Measurements from ENCODE around the gene FAR2.
"Not testable (repeated sequence)": the region's sequence is repeated elsewhere in the genome, so short reads cannot be mapped to it uniquely, and the experiment has no call there.

The FAR2 gene

DNA sequence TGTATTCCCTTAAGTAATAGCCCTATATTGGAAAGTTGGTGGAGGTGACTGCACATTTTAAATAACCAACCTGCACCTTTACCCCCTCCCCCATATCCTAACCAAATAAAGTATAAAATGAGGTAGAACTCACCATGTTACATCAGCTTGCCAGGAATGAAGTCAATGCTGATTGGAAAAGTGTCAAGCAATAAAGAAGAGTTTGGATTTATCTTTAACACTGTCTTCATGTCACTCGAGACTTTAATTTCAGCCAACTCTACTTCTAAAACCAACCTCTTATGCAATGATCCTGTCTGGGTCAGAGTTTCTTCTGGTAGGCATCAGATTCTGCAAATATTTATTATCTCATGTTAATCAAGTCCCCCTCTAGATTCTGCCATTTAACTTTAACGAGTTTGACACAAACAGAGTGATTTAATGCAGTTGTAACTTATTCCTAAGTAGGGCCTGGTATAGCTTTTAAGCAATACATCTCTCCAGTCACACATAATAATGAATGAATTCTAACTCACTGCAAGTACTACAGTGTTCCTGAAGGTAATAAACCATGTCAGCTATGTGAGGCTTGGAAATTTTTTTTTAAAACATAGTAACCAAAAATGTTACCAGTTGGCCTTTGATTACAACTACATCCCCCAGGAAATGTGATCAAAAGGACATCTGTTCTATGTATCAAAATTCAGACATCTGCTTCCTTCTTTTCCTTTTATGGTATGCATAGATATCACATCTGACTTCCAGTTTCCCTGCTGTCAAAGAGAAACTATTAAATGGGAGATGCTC, 133.1 kb downstream of the FAR2 start:
- ATAC-seq (no peak), DNase-seq (no peak)
- H3K27me3 Mint-ChIP-seq: no peaks in the 10 kb centered on the region
- H3K36me3 Mint-ChIP-seq (ENCODE audit: low read depth): peaks cover 3% of the 10 kb centered on the region
- H3K4me1 Mint-ChIP-seq: no peaks in the 10 kb centered on the region
- no peak overlapping the region for H3K27ac Mint-ChIP-seq
- no peak overlapping the region for H3K4me3 Mint-ChIP-seq
- H3K9me3 Mint-ChIP-seq: no peaks in the 10 kb centered on the region

DNA sequence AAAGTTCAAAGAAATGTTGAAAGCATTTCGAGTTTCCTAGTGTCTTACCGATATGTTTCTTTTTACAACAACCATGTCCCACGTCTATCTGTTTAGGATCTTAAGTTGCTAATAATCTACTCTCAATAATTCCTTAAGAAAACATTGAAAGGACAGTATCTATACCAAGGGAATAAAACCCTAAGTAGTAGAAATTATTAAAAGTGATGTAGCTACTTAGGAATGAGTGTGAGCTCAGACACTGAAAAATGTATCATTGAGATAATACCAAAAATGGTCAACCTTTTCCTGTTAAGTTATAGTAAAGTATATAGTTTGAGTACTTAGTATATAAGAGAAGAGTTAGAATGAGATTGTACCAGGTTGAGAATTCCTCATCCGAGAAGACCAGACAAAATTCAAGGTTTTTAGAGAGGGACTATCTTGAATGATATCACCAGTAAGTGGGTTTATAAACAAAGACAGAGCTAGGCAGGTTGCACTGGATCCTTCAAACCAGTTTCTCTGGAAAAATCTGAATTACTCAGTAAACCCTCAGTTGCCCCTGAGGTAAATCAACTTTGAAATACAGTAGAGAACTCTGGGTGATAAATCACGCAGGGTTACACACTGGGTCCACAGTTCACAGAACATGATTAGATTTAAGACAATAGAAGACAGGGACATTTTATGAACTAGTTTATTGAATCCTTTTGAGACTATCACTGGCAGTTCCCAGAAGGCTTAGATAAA, 135.1 kb downstream of the FAR2 start:
- Mint-ChIP-seq H3K27ac (no peak overlapping the region), H3K4me1 (no peaks in the 10 kb centered on the region), H3K4me3 (no peak overlapping the region), H3K36me3 (ENCODE audit: low read depth) (peaks cover 3% of the 10 kb centered on the region), H3K27me3 (no peaks in the 10 kb centered on the region), H3K9me3 (no peaks in the 10 kb centered on the region)
- DNase-seq (no peak), ATAC-seq (no peak)

DNA sequence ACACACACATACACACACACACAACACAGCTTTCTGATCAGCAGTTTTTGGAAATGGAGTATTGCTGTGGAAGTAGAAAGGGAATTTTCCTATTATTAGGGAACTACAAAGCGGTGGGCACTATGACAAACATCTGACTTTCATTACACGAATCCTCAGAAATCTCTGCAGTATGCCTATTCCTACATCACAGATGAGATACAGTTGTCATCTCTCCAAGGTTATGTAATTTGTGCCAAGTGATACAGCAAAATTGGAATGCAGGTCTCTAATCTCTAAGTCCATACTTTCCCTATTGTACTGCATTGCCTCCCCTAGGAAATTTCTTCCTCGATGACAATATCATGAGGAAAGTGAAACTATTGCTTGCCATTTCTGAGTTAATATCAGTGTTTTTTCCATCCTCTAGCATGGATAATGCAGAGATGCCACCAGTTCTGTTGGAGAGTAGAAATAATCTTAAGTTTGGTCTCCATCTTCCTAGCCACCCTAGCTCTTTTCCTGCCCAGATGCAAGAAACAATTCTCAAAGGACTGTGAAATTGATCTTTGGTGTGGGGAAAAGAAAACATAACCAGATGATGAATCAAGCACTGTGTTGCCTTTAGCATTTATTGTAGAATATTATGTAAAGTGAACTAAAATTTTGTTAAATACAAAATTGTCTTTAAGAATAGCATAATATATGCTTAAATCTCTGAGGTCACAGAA, 137.2 kb downstream of the FAR2 start:
- H3K36me3 Mint-ChIP-seq (ENCODE audit: low read depth): peaks cover 3% of the 10 kb centered on the region
- H3K27me3 Mint-ChIP-seq: no peaks in the 10 kb centered on the region
- DNase-seq (no peak), ATAC-seq (no peak)
- H3K27ac Mint-ChIP-seq: no peak overlapping the region
- no peak overlapping the region for H3K4me3 Mint-ChIP-seq
- no peaks in the 10 kb centered on the region for H3K4me1 Mint-ChIP-seq
- peaks cover 4% of the 10 kb centered on the region for H3K9me3 Mint-ChIP-seq

DNA sequence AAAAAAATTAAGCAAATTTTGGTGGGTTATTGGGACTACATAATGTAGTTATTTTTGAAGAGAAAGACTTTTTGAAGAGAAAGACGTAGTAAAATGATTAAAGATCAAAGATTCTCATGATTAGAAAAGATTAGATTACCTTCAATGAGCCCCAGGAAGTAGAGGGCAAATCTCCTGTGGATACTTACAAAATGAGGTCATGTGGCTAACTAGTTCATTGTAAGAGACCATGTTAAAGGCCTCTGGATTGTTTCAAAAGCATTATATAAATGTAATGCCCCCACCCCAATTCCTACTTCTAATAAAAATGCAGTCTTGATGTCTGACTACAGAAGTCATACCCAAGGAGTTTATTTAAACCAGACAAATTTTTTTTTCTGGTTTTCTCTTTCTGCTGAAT, 138.5 kb downstream of the FAR2 start:
- Mint-ChIP-seq H3K4me3 (no peak overlapping the region), H3K36me3 (ENCODE audit: low read depth) (peaks cover 3% of the 10 kb centered on the region), H3K4me1 (no peaks in the 10 kb centered on the region), H3K27me3 (no peaks in the 10 kb centered on the region), H3K27ac (no peak overlapping the region), H3K9me3 (peaks cover 4% of the 10 kb centered on the region)
- ATAC-seq: no peak
- no peak for DNase-seq

DNA sequence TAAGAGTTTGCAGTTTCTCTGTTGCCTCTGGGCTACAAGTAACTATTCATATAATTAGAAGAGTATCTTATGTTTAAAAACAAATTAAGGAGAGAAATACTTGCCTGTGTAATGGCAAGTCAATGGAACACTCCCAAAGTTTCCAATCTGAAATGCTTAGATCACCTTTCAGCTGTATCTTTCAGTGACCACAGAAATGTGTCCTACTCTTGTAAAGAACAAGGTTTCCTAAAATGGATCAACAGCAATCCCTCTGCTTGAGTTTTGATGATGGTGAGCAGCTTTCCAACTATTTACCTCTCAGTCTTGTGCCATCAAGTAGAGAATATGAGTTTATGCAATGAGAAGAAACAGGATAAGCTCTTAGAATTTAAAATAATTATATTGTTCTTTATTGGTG, 139.0 kb downstream of the FAR2 start:
- Mint-ChIP-seq H3K4me1 (no peaks in the 10 kb centered on the region), H3K27me3 (no peaks in the 10 kb centered on the region), H3K27ac (no peak overlapping the region), H3K4me3 (no peak overlapping the region), H3K9me3 (peaks cover 4% of the 10 kb centered on the region), H3K36me3 (ENCODE audit: low read depth) (peaks cover 3% of the 10 kb centered on the region)
- DNase-seq (no peak), ATAC-seq (no peak)

DNA sequence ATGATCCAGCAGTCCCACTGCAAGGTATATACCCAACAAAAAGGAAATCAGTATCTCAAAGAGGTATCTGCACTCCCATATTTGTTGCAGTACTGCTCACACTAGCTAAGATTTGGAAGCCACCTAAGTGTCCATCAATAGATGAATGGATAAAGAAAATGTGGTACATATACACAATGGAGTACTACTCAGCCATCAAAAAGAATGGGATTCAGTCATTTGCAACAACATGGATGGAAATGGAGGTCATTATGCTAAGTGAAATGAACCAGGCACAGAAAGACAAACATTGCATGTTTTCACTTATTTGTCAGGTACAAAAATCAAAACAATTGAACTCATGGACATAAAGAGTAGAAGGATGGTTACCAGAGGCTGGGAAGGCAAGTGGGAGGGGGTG, 141.4 kb downstream of the FAR2 start:
- not testable (repeated sequence) for H3K4me1 Mint-ChIP-seq; H3K27ac Mint-ChIP-seq; H3K4me3 Mint-ChIP-seq; H3K27me3 Mint-ChIP-seq; DNase-seq; H3K9me3 Mint-ChIP-seq; H3K36me3 Mint-ChIP-seq (ENCODE audit: low read depth); ATAC-seq

DNA sequence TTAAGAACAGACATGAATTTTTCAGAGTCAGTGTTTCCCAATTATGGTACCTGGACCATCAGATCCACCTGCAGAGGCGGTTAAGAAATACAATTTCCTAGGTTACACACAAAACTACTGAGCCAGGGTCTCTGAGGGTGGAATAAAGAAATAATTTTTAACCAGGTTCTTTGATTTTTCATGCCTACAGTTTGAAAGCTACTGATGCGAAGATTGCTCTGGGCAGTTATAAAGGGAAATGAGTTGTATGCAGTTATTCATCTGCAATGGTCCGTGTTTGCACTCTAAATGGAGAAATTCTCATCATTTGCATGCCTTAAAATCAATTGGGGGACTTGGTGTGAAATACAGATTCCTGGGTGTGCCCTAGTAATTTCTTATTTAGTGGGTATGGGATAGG, 142.1 kb downstream of the FAR2 start:
- ATAC-seq: no peak

DNA sequence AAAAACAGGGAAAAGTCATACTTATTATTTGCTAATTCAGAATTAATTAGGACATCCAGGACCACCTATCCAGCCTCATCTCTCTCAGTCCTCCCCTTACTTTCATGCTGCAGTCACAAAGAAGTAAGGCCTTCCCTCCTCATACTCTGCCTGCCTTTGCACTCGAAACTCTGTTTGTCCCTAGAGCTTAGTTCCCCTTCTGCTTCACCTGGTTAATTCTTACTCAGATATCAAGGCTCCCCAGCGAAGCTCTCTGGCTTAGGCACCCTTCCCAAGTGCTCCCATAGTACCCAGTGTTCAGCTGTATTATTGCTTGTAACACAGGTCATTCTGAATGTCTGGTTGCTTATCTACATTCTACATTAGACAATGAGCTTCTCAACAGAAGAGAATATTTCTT, 150.6 kb downstream of the FAR2 start:
- H3K27me3 Mint-ChIP-seq: no peaks in the 10 kb centered on the region
- H3K9me3 Mint-ChIP-seq: no peaks in the 10 kb centered on the region
- no peak for DNase-seq
- H3K4me3 Mint-ChIP-seq: no peak overlapping the region
- ATAC-seq: no peak
- H3K27ac Mint-ChIP-seq: no peak overlapping the region
- H3K36me3 Mint-ChIP-seq (ENCODE audit: low read depth): no peaks in the 10 kb centered on the region
- no peaks in the 10 kb centered on the region for H3K4me1 Mint-ChIP-seq

More for the DNA sequence above, 142.1 kb downstream of the FAR2 start:
- Mint-ChIP-seq H3K27ac (no peak overlapping the region), H3K4me3 (no peak overlapping the region), H3K9me3 (peaks cover 4% of the 10 kb centered on the region), H3K27me3 (no peaks in the 10 kb centered on the region), H3K36me3 (ENCODE audit: low read depth) (no peaks in the 10 kb centered on the region), H3K4me1 (no peaks in the 10 kb centered on the region)
- DNase-seq: no peak

DNA sequence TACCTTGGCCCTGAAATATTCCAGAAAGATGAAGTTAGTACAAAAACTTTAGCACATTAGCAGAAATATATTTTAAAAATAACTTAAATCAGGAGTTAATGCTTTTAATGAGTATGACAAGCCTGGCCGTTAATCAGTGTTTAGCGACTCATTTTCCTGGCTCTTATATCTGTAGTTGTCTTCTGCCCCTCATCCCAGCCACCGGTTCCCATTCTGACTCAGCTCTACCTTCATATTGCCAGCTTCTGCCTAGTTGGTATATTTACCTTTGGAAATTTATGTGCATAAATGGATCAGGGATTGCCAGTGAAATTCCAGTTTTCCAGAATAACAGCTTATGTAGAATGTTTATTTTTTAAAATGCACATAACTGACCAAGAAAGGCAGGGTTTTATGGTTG, 152.0 kb downstream of the FAR2 start:
- no peaks in the 10 kb centered on the region for H3K4me1 Mint-ChIP-seq
- no peak for ATAC-seq
- no peaks in the 10 kb centered on the region for H3K36me3 Mint-ChIP-seq (ENCODE audit: low read depth)
- no peak overlapping the region for H3K27ac Mint-ChIP-seq
- DNase-seq: no peak
- H3K9me3 Mint-ChIP-seq: no peaks in the 10 kb centered on the region
- H3K27me3 Mint-ChIP-seq: no peaks in the 10 kb centered on the region
- H3K4me3 Mint-ChIP-seq: no peak overlapping the region

DNA sequence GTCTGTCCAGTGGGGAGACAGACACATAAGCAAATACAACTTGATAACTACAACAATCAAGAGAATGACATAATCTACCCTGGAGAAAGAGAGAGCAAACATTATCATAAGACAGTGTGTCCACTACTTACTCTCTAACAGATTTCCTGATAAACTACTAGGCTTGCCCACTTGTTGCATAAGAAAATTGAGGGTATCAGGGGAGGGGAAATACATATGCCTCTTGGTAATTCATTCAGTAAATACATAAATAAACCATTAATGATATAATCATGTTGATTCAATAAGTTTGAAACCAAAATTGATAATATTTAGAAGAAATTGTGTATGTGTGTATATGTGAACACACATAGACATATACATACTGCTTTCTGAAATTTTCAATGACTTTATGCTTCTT, 155.3 kb downstream of the FAR2 start:
- H3K4me1 Mint-ChIP-seq: no peaks in the 10 kb centered on the region
- no peak overlapping the region for H3K27ac Mint-ChIP-seq
- no peaks in the 10 kb centered on the region for H3K27me3 Mint-ChIP-seq
- ATAC-seq (no peak), DNase-seq (no peak)
- H3K36me3 Mint-ChIP-seq (ENCODE audit: low read depth): no peaks in the 10 kb centered on the region
- no peaks in the 10 kb centered on the region for H3K9me3 Mint-ChIP-seq
- no peak overlapping the region for H3K4me3 Mint-ChIP-seq

DNA sequence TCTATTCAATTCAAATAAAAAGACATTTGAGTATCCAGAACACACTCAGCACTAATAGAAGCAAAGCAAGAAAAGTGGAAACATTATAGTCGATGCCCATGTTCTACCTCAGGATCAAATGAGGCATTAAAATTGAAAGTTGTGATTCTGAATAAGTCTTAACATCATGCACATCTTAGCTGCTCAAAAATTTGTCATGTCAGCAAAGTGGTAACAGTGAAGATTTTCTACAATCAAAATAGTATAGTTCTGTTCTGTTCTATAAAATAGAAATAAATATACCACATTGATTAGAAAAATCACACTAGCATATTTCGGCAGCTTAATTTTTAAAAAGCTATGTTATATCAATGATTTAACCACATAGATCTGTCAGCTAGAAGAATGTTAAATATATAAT, 157.2 kb downstream of the FAR2 start:
- no peak for DNase-seq
- H3K27me3 Mint-ChIP-seq: no peaks in the 10 kb centered on the region
- H3K4me1 Mint-ChIP-seq: no peaks in the 10 kb centered on the region
- no peak for ATAC-seq
- no peak overlapping the region for H3K4me3 Mint-ChIP-seq
- no peaks in the 10 kb centered on the region for H3K9me3 Mint-ChIP-seq
- no peaks in the 10 kb centered on the region for H3K36me3 Mint-ChIP-seq (ENCODE audit: low read depth)
- no peak overlapping the region for H3K27ac Mint-ChIP-seq

DNA sequence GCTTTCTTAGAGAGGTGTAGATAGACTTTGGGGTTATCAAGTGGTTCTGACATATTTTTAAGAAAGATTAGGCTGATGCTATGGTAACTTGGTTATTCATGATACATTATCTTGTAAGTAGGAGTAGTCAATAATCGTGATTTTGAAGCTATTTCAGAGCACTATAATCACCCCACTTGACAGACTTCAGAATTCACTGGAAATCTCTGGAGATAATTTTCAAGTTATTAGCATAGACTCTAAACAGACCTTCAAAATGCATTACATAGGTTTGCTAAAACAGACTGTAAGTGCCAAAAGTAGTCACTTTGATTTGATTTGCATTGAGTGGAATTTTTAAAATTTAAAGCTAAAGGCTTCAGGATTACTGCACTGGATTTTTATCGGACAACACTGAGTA, 157.6 kb downstream of the FAR2 start:
- H3K9me3 Mint-ChIP-seq: no peaks in the 10 kb centered on the region
- H3K27ac Mint-ChIP-seq: no peak overlapping the region
- H3K4me3 Mint-ChIP-seq: no peak overlapping the region
- H3K27me3 Mint-ChIP-seq: no peaks in the 10 kb centered on the region
- ATAC-seq: no peak
- no peaks in the 10 kb centered on the region for H3K4me1 Mint-ChIP-seq
- DNase-seq: no peak
- H3K36me3 Mint-ChIP-seq (ENCODE audit: low read depth): no peaks in the 10 kb centered on the region

DNA sequence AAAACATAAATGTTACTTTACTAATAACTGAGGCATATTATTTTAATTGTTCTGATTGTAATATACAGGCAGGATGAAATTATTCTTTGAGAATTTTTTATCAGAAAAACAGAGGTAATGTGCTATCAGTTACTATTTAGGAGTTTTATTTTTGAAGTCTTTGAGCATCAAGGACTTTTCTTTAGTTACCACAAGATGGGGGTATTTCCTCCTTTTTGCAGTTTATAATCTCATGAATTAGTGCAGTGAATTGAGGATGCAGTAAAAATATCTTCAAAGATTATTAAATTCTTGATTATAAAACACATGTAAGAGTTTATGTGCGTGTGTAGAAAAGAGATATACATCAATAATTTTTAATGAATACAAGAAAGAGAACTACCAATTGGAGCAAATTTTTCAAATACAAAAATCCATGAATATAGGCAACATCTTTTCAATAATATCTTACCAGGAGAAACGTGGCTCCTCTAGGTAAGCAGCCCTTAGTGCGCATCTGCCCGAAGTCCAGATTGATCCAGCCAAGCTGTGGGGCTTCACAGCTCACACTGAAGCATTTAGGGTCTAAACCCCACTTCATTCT, 160.3 kb downstream of the FAR2 start:
- H3K4me3 Mint-ChIP-seq: no peak overlapping the region
- no peak overlapping the region for H3K27ac Mint-ChIP-seq
- ATAC-seq (no peak), DNase-seq (no peak)
- H3K4me1 Mint-ChIP-seq: no peaks in the 10 kb centered on the region
- no peaks in the 10 kb centered on the region for H3K9me3 Mint-ChIP-seq
- no peaks in the 10 kb centered on the region for H3K36me3 Mint-ChIP-seq (ENCODE audit: low read depth)
- H3K27me3 Mint-ChIP-seq: no peaks in the 10 kb centered on the region

DNA sequence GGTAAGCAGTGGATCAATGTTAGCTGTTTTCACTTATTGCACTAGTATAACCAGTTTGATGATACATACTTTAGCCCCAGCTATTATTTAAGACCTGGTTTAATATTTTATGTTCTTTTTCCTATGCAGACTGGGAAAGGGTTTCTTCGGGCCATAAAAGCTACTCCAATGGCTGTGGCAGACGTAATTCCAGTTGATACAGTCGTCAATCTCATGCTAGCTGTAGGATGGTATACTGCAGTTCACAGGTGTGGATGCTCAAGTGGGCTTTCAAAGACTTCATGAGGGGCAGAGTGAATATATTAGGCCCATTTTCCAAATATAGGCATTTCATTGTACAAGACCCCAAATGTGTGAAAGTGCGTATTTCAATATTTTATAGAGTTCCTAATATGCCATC, 161.8 kb downstream of the FAR2 start:
- ATAC-seq: no peak
- Mint-ChIP-seq H3K4me1 (no peaks in the 10 kb centered on the region), H3K36me3 (ENCODE audit: low read depth) (no peaks in the 10 kb centered on the region)

DNA sequence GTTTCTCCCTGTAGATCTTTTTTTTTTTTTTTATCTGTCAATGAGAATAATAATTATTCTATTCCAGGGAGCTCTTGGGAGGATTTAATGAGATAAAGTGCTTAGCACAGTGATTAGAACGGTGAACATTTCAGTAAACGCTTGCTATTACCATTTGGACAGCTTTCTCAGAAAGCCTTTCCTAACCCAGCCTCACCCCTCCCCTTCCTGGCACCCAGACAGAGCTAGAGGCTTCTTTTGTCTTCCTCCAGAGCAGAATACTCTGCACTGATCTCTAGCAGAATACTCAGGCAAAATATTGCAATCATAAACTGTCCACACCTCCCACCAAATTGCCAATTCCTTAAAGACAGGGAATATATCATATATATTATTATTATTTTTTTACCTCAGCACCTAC, 165.3 kb downstream of the FAR2 start:
- ATAC-seq: no peak
- no peak for DNase-seq
- no peak overlapping the region for H3K4me3 Mint-ChIP-seq
- H3K27me3 Mint-ChIP-seq: no peaks in the 10 kb centered on the region
- peaks cover 9% of the 10 kb centered on the region for H3K4me1 Mint-ChIP-seq
- no peaks in the 10 kb centered on the region for H3K36me3 Mint-ChIP-seq (ENCODE audit: low read depth)
- H3K9me3 Mint-ChIP-seq: no peaks in the 10 kb centered on the region
- H3K27ac Mint-ChIP-seq: no peak overlapping the region

More for the DNA sequence above, 161.8 kb downstream of the FAR2 start:
- Mint-ChIP-seq H3K27ac (no peak overlapping the region), H3K27me3 (no peaks in the 10 kb centered on the region), H3K9me3 (no peaks in the 10 kb centered on the region), H3K4me3 (no peak overlapping the region)
- no peak for DNase-seq

Data from activated naive CD8-positive, alpha-beta T cell treated with anti-CD3 and anti-CD28 coated beads, Interleukin-2, amount 50 U/mL, for 24 hours (primary cell).